Islet of Langerhans (tissue), 1 donor: ENCODE data around the gene KIRREL2.

Experiments used
- FAIRE-seq: peaks from one replicate; lab custom pipeline; 2011; peaks lifted over from hg19 to GRCh38; lab: Jason Lieb, UNC

KIRREL2 gene

DNA sequence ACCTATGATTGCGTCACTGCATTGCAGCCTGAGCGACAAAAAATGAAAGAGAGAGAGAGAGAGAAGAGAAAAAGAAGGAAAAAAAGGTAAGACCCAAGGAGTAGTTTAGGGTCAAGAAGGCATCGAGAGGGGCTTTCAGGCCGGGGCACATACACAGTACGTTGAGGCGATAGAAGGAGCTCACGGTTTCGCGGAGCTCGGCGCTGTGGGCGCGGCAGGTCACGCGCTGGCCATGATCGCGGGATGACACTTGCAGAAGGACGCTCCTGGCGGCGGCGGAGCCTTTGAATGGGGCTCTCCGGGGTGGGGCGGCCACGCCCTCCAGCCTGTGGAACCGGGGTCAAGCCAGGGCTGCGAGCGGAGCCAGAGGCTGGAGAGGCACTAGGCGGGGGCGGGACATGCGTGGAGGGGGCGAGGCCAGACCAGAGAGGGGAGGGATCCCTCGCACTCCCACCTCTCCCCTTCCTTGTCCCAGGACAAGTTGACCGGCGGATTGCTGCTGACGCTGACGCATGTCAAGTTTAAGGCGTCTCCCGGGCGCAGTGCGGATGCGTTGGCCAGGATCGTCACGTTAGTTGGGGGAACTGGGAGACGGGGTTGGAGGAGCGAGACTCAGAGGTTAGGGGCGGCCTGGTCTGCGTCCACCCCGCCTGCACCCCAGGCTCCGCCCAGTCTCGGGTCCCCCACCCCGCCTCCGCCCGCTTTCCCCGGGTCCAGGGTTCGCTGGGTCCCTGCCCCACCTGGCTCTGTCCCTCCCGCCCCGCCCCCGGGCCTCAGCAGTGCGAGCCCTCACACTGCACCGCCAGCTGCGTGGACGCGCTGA lies 11.3 kb upstream of the KIRREL2 start:
- no peak for FAIRE-seq

DNA sequence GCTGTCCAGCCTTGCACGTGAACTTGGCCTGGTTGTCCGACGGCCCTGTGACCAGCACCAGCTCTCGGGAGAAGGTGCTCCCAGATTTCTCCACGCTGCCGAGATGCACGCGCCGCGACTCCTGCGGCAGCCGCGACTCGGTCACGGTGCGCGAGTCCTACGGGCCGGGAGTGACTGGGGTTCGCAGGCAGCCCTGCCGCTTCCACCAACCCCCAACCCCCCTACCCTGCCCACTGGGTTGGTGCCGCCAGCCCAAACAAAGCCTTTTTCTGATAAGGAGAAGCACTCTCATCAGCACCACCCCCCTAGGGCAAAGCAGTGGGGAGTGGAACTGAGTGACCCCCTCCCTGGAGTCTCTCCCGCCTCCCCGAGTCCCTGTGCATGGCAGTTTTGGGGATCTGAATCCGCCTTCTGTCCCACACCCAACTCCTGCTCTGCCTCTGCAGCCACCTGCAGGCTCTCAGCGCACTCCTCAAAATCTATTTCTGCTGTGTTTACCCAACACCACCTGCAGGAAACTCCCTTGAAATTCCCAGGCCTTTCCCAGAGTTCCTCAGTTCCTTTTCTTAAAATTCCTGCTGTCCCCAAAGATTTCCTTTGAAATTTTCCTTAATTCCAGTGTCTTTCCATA lies 10.6 kb upstream of the KIRREL2 start:
- no peak for FAIRE-seq

DNA sequence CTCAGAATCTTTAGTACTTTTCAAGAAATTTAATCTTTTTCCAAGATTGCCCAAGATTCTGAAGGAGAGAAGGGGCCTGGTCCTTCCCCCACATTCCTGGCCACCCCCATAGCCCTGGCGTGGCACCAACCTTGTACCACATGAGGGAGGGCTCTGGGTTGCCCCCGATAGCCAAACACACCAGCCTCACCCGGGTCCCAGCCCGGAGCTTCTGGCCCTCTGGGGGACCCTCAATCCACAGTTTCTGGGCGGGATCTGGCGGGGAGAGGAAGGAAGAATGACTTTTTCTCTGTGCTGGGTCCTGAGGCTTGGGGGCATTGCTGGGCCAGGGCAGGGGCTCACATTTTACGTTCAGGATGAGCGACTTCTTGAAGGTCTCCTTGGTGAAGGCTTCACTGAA lies 8.8 kb upstream of the KIRREL2 start:
- no peak for FAIRE-seq

DNA sequence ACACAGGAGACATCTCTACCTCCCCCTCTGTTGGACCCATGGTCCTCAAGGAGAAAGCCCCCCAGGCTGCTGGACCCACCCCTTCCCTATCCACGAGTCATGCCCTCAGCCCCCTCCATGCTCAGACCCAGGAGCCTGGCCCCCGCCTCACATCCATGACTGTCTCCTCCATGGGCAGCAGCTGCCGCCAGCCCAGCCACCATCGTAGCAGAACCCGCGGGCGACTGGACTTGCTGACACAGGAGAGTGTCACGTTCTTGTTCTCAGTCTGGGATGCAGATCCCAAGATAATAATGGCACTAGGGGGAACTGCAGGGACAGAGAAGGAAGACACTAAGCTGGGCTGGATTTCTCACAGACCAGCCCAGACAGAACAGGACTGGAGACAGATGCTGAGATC lies 8.2 kb upstream of the KIRREL2 start:
- FAIRE-seq = no peak

DNA sequence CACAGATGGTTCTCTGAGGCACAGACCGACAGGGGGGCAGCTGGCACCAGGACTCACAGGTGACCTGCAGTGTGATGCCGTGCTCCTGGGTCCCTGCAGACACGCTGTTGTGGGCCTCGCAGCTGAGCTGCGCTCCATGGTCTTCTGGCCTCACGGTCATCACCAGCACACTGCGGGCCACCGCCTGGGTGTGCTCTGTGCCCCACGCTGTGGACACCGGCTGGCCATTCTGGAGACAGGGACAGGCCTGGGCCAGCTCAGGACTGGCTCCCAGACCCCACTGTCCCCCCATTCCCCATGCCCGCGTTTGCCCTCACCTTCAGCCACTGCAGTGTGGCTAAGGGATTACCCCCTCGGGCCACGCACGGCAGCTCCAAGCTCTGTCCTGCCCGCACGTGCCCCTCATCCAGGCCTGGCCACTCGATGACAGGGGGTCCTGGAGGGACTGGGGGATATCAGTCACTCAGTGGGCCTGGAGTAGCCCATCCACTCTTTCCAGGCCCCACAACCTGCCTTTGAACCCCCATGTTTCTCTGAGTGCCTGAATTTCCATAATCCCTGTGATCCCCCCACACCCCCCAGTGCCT lies 7.7 kb upstream of the KIRREL2 start:
- FAIRE-seq = no peak

DNA sequence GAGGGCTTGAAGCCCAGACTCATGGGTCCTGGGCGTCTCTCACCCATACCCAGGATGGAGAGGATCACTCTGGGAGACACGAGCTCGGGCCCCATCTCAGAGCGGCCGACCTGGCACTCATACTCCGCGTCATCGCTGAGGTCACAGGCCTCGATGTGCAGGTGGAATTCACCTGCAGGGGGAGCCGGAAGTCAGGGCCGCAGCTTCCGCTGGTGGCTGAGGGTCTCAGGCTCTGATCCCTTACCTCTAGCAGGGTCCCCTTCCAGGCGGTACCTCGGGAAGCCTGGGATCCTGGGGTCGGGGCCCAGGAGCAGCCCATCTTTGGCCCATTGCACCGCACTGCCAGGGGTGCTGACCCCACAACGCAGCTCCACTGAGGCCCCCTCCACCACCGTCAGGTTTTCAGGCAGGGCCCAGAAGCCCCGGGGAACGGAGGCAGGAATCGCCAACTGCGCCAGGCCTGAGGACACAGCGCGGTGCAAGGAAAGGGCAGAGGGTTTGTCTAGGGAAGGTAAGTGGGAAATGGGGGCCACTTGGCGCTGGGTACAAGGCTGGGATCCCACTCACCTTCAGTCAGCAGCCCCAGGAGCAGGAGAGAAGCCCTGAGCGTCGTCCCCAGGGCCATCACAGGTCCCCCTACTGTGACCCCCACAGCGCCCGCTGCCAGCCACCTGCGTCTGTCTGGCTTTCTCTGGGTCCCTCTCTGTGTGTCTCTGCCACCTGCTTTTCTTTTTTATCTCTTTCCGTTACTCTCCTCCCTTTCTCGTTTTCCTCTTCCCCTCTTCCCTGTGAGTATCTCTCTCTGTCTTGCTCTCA lies 5.3 kb upstream of the KIRREL2 start:
- no peak for FAIRE-seq

DNA sequence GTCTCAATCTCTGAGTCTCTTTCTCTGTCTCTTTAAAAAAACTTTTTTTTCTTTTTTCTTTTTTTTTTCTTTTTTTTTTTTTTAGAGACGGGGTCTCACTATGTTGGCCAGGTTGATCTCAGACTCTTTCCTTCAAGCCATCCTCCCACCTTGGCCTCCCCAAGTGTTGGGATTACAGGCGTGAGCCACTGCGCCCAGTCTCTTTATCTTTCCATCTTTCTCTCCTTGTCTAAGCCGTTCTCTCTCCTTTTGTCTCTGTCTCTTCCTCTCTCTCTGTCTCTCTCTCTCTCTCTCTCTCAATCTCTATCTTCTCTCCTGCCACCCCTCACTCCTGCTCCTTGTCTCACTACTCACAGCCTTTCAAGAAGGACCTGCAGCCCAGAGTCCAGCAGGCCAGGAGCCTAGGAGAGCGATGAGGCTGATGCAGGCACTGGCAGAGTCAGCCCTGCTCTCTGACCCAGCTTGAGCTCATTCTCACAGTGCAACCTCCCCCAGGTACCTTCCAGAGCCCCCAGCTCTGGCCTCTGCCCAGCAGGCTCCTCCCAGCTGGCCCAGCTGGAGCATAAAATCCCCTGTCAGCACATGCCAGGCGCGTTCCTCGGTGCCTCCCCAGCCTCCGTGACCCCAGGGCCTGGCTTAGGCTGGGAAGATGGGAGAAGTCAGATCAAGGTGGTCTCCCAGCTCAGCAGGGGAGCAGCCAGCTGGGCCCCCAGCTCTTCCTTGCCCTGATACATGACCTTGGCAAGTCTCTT lies 4.5 kb upstream of the KIRREL2 start, which contains the start of gene NPHS1:
NPHS1 (minus strand) TSS at position 476 of the 752 bp plus-strand sequence. CDS start 667 bp downstream, outside the sequence.
- no peak for FAIRE-seq

DNA sequence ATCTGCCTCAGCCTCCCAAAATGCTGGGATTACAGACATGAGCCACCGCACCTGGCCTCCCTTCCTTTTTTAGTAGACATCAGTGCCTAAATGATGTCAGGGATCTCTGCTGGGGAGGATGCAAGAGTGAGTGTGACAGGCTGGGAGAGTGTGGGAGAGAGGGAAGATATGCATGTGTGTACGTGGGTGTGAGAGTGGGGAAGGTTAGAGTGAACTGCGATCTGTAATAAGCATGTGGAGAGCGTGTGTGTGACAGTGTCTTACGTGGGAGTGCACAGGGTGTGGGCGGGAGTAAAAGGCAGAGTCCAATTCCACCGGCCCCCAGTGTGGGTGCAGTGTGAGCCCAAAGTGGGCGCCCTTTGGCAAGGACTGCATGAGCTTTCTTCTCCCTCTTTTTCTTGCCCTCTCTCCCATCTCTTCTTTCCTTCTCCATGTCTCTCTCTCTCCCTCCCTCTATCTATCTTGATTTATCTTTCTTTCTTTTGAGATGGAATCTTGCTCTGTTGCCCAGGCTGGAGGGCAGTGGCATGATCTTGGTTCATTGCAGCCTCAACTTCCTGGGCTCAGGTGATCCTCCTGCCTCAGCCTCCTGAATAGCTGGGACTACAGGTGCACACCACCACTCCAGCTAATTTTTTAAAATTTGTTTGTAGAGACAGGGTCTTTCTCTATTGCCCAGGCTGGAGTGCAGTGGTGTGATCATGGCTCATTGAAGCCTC lies 3.5 kb upstream of the KIRREL2 start:
- FAIRE-seq = no peak

DNA sequence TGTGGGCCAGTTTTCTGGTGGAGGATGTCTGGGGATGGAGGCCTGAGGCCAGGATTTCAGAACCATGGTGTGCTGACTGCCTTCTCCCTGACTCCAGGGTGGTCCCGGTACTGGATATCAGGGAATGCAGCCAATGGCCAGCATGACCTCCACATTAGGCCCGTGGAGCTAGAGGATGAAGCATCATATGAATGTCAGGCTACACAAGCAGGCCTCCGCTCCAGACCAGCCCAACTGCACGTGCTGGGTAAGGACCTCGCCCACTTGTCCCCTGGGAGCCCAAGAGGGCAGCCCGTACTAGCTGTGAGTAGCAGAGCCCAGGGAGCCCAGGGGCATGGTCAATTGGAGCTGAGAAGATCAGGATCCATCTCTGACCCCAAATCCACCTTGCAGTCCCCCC lies 1.6 kb downstream of the KIRREL2 start:
- no peak for FAIRE-seq

DNA sequence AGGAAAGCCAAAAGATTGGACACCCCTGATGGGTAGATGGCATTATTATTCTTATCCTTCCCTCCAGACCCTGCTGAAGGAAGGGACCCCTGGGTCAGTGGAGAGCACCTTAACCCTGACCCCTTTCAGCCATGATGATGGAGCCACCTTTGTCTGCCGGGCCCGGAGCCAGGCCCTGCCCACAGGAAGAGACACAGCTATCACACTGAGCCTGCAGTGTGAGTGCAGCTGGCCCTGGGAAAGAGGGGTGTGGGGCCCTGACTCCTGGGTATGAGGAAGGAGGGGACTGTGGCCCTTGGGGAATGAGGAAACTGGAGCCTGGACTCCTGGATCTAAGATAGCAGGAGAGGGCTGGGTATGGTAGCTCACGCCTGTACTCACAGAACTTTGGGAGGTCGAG lies 2.7 kb downstream of the KIRREL2 start:
- no peak for FAIRE-seq

DNA sequence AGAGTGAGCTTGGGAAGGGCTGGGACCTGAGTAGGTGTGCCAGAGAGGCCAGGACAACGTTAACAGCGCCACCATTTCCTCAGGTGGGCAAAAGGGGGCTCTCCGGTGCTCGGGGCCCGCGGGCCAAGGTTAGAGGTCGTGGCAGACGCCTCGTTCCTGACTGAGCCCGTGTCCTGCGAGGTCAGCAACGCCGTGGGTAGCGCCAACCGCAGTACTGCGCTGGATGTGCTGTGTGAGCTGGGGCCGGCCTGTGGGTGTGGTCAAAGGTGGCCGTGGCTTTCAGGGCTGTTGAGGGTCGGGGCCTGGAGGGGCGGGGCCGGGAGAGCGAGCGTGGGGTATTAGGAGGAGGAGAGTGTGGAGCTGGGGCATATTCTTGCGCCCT lies 3.7 kb downstream of the KIRREL2 start:
- FAIRE-seq = no peak

DNA sequence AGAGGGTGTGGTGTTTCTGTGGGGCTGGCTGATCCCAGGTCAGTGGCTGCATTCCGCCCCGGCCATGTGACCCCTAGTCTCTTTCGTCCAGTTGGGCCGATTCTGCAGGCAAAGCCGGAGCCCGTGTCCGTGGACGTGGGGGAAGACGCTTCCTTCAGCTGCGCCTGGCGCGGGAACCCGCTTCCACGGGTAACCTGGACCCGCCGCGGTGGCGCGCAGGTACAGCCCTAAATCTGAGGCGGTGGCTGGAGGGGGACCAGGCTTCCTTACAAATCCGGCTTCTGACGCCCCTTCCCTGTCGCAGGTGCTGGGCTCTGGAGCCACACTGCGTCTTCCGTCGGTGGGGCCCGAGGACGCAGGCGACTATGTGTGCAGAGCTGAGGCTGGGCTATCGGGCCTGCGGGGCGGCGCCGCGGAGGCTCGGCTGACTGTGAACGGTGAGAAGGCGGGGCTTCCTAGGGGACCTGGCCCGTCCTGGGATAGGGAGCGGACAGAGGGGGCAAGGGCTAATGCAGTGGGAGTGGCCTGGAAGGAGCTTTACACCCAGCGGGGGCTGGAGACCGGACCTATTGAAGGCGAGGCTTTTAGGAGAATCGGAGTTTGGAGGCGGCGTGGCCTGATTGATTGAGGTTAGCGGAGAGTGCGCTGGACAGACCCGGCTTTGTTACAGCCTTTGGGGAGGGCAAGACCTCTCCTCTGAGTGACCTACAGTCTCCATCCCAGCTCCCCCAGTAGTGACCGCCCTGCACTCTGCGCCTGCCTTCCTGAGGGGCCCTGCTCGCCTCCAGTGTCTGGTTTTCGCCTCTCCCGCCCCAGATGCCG lies 4.3 kb downstream of the KIRREL2 start:
- FAIRE-seq = no peak

DNA sequence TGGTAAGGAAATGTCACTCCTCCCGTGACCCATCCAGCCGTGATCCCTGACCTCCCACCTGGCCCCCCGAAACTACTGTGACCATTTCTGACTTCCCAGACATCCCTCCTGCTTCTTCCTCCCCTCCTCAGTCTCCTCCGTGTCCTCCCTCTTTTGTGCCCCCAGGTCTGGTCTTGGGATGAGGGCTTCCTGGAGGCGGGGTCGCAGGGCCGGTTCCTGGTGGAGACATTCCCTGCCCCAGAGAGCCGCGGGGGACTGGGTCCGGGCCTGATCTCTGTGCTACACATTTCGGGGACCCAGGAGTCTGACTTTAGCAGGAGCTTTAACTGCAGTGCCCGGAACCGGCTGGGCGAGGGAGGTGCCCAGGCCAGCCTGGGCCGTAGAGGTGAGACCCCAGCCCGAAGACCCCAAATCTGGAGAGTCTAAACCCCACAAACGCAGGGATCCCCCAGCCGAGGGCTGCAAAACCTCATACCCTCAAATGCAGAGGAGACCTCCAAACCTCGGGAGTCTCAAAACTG lies 5.0 kb downstream of the KIRREL2 start:
- no peak for FAIRE-seq

DNA sequence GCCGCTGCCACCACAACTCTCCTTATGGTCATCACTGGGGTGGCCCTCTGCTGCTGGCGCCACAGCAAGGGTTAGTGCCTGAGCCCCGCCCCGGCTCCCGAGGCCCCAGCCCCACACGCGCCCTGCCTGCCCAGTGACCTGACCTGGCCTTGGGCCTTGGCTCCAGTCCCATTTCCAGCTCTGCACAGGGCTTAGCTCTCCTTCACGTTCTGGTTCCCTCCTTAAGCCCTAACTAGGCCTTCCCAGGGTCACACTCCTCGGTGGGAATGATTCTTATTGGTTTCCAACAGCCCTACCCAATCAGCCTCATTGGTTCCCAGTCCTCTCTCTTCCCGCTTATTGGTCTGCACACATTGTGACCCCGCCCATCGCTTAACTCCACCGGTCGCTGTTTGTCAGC lies 5.8 kb downstream of the KIRREL2 start:
- FAIRE-seq = no peak

DNA sequence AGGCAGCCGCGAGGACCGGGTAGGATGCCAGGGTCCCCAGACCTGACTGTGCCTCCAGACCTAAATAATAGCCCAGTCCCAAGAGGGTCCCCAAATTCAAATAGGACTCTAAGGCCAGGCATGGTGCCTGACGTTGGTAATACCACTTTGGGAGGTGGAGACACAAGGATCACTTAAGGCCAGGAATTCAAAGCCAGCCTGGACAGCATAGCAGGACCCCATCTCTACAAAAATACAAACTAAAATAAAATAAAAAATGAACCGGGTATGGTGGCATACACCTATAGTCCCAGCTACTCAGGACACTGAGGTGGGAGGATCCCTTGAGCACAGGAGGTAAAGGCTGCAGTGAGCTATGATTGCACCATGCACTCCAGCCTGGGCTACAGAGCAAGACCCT lies 6.3 kb downstream of the KIRREL2 start:
- no peak for FAIRE-seq

DNA sequence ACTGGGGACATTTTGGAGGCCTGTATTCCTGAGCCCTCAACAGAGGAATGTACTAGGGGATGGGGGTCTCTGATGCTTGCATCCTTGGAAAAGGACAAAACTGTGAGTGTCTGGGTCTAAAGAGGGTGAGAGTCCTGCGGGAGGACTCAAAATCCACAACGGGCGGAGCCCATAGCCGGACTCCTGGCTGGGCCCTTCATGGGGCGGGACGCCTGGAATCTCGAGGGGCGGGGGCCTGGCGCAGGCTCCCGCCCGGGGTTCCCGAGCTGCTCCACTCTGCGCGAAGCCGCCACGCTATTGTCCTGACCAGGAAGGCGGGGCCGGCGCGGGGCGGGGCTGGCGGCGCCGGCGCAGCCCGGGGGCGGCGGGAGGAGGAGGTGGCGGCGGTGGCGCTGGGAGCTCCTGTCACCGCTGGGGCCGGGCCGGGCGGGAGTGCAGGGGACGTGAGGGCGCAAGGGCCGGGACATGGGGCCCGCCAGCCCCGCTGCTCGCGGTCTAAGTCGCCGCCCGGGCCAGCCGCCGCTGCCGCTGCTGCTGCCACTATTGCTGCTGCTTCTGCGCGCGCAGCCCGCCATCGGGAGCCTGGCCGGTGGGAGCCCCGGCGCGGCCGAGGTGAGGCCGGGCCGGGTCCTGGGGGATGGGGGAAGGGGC lies 11.6 kb downstream of the KIRREL2 start, which contains the start of gene APLP1:
APLP1 (plus strand) TSS at position 403 of the 651 bp plus-strand sequence; CDS start at position 466, 63 bp downstream.
- no peak for FAIRE-seq

DNA sequence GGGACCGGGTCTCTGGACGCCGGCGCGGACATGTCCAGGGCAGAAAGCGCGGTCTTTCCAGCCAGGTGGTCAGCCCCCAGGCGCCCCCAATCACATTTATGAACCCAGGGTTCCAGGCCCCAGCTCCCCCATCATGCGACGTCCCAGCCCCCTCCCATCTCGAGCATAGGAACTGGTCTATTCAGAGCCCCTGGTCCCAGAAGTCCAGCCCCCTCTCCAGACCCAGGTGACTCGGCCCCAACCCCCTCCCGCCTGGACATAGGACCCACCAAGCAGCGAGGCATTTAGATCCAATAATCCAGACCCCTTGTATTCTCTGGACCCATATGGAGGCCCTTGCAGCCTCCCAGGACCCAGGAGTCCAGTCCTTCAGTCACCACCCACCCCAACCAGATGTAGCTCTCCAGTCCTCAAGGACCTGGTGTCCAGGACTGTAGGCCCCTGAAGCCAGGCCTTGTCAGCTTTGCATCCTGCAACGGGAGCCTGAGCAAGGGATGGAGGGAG lies 12.2 kb downstream of the KIRREL2 start:
- no peak for FAIRE-seq

DNA sequence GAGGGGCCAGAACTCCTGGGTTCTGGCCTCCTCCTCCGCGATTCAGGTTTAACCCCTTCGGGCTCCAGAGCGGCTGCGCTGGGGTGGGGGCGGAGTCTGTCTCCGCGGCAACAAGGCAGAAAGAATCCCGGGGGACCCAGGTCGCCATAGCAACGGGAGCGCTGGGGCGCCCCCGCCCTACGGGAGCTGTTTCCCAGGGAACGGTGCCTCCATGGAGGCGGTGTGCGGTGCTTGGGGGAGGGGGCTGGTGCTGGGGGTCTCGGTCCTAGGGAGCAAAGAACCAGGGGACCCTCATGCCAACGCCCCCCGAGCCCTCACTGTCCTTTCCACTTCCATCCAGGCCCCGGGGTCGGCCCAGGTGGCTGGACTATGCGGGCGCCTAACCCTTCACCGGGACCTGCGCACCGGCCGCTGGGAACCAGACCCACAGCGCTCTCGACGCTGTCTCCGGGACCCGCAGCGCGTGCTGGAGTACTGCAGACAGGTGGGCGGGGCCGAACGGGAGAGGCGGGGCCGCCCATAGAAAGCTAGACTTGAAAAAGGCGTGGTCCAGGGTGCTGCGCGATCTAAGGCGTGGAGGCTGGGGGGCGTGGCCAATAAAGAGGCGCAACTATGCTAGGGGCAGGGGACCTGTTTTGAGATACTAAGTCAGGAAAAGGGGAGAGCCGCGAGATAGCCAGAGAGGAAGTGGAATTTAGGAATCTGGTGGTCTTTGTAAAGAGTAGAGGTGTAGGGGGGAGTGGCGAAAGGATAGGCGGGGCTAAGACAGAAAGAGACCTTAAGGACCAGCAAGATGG lies 12.8 kb downstream of the KIRREL2 start:
- FAIRE-seq = no peak
